ENCODE data around the gene REXO2.

The REXO2 gene

GRCh38 chr11:114442536-114442935, 3.3 kb downstream of the REXO2 start:
- peaks cover 36% of the 10 kb centered on the region for H3K36me3 ChIP-seq (ENCODE audit: insufficient read depth, low read length)

GRCh38 chr11:114447444-114447843, 8.2 kb downstream of the REXO2 start:
- Histone ChIP-seq H3K27me3 (ENCODE audit: control insufficient read depth, insufficient read depth, low read length) (no peaks in the 10 kb centered on the region), H3K9me3 (replicated peaks; ENCODE audit: low read length) (no peaks in the 10 kb centered on the region), H3K4me1 (ENCODE audit: control insufficient read depth, insufficient read depth, low read length) (peaks cover 12% of the 10 kb centered on the region), H3K36me3 (ENCODE audit: insufficient read depth, low read length) (peaks cover 64% of the 10 kb centered on the region), H3K4me3 (ENCODE audit: low read length) (no peak overlapping the region), H3K9ac (ENCODE audit: low read depth, low read length) (no peak overlapping the region), H3K4me2 (ENCODE audit: low read length) (no peak overlapping the region)

More at GRCh38 chr11:114442536-114442935, 3.3 kb downstream of the REXO2 start:
- no peak overlapping the region for H3K4me2 ChIP-seq (ENCODE audit: low read length)
- no peaks in the 10 kb centered on the region for H3K9me3 ChIP-seq (replicated peaks; ENCODE audit: low read length)
- H3K9ac ChIP-seq (ENCODE audit: low read depth, low read length): no peak overlapping the region
- H3K4me3 ChIP-seq (ENCODE audit: low read length): no peak overlapping the region
- H3K4me1 ChIP-seq (ENCODE audit: control insufficient read depth, insufficient read depth, low read length): peaks cover 22% of the 10 kb centered on the region
- H3K27me3 ChIP-seq (ENCODE audit: control insufficient read depth, insufficient read depth, low read length): no peaks in the 10 kb centered on the region

DNA sequence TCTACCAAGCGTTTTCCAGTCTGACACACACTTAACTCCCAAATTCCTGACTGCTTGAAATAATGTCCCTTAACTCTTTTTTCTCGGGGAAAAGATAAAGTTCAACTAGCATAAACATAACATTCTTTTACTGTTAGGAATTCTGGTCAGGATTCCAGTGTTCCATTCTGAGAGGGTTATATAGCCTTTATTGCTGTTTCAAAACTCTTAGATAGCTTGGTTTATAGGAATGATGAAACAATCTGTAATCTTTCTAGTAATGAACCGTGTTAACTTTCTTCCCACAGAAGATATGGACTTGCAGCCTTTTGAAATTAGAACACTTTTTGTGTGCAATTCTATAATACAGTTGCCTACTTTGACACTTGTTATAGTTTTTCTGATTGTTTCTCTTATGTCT, 8.6 kb downstream of the REXO2 start:
- H3K4me3 ChIP-seq (ENCODE audit: low read length): no peak overlapping the region
- H3K4me2 ChIP-seq (ENCODE audit: low read length): no peak overlapping the region
- peaks cover 67% of the 10 kb centered on the region for H3K36me3 ChIP-seq (ENCODE audit: insufficient read depth, low read length)
- H3K4me1 ChIP-seq (ENCODE audit: control insufficient read depth, insufficient read depth, low read length): peaks cover 12% of the 10 kb centered on the region
- H3K9me3 ChIP-seq (replicated peaks; ENCODE audit: low read length): no peaks in the 10 kb centered on the region
- no peak overlapping the region for H3K9ac ChIP-seq (ENCODE audit: low read depth, low read length)
- no peaks in the 10 kb centered on the region for H3K27me3 ChIP-seq (ENCODE audit: control insufficient read depth, insufficient read depth, low read length)

- Histone ChIP-seq H3K4me3 (ENCODE audit: low read length) (no peak overlapping the region), H3K9me3 (replicated peaks; ENCODE audit: low read length) (no peaks in the 10 kb centered on the region), H3K27me3 (ENCODE audit: control insufficient read depth, insufficient read depth, low read length) (no peaks in the 10 kb centered on the region), H3K9ac (ENCODE audit: low read depth, low read length) (no peak overlapping the region), H3K4me1 (ENCODE audit: control insufficient read depth, insufficient read depth, low read length) (peaks cover 12% of the 10 kb centered on the region), H3K36me3 (ENCODE audit: insufficient read depth, low read length) (peaks cover 70% of the 10 kb centered on the region), H3K4me2 (ENCODE audit: low read length) (no peak overlapping the region)
Observed at GRCh38 chr11:114448749-114449482, 9.6 kb downstream of the REXO2 start.

DNA sequence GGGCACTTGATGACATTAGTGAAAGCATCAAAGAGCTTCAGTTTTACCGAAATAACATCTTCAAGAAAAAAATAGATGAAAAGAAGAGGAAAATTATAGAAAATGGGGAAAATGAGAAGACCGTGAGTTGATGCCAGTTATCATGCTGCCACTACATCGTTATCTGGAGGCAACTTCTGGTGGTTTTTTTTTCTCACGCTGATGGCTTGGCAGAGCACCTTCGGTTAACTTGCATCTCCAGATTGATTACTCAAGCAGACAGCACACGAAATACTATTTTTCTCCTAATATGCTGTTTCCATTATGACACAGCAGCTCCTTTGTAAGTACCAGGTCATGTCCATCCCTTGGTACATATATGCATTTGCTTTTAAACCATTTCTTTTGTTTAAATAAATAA, 10.6 kb downstream of the REXO2 start:
- Histone ChIP-seq H3K4me2 (ENCODE audit: low read length) (no peak overlapping the region), H3K9ac (ENCODE audit: low read depth, low read length) (no peak overlapping the region), H3K27me3 (ENCODE audit: control insufficient read depth, insufficient read depth, low read length) (no peaks in the 10 kb centered on the region), H3K4me1 (ENCODE audit: control insufficient read depth, insufficient read depth, low read length) (peaks cover 12% of the 10 kb centered on the region), H3K4me3 (ENCODE audit: low read length) (no peak overlapping the region), H3K9me3 (replicated peaks; ENCODE audit: low read length) (no peaks in the 10 kb centered on the region), H3K36me3 (ENCODE audit: insufficient read depth, low read length) (peaks cover 62% of the 10 kb centered on the region)

DNA sequence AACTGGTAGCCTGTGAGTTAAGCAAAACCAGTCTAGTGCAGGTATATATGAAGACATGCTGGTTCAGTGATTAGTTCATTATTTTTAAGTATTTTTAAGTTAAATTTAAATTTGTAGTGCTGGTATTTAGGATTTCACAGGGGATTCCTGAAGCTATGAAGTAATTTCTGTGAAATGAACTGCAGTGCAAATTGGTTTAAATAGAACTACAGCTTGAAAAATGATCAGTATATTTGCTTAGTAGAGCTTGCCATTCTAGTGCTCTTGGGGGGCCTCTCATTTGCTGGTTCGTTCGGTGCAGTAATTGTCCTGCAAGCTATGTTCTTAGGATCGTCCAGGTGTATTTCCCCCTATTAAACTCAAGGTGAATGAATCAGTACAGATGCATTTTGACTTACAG, 13.1 kb downstream of the REXO2 start:
- Histone ChIP-seq H3K27me3 (ENCODE audit: control insufficient read depth, insufficient read depth, low read length) (no peaks in the 10 kb centered on the region), H3K4me2 (ENCODE audit: low read length) (no peak overlapping the region), H3K36me3 (ENCODE audit: insufficient read depth, low read length) (peaks cover 51% of the 10 kb centered on the region), H3K4me1 (ENCODE audit: control insufficient read depth, insufficient read depth, low read length) (peaks cover 12% of the 10 kb centered on the region), H3K4me3 (ENCODE audit: low read length) (no peak overlapping the region), H3K9ac (ENCODE audit: low read depth, low read length) (no peak overlapping the region), H3K9me3 (replicated peaks; ENCODE audit: low read length) (no peaks in the 10 kb centered on the region)

DNA sequence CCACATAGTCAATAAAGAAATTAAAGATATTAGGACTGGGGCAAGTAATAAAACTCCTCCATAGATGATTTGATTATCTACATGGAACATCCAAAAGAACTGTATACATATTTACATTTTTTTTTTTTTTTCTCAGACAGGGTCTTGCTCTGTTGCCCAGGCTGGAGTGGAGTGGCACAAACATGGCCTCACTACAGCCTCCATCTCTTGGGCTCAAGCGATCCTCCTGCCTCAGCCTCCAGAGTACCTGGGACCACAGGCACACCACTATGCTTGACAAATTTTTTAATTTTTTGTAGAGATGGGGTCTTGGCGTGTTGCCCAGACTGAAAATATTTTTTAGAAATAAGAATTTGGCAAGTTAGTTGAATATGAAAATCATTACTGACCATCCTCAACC, 24.7 kb downstream of the REXO2 start:
- H3K9me3 ChIP-seq (replicated peaks; ENCODE audit: low read length): no peaks in the 10 kb centered on the region
- no peaks in the 10 kb centered on the region for H3K27me3 ChIP-seq (ENCODE audit: control insufficient read depth, insufficient read depth, low read length)
- no peak overlapping the region for H3K4me3 ChIP-seq (ENCODE audit: low read length)
- no peak overlapping the region for H3K9ac ChIP-seq (ENCODE audit: low read depth, low read length)
- H3K36me3 ChIP-seq (ENCODE audit: insufficient read depth, low read length): no peaks in the 10 kb centered on the region
- H3K4me1 ChIP-seq (ENCODE audit: control insufficient read depth, insufficient read depth, low read length): no peaks in the 10 kb centered on the region
- H3K4me2 ChIP-seq (ENCODE audit: low read length): no peak overlapping the region

- no peak overlapping the region for H3K4me2 ChIP-seq (ENCODE audit: low read length)
- H3K9ac ChIP-seq (ENCODE audit: low read depth, low read length): no peak overlapping the region
- no peaks in the 10 kb centered on the region for H3K36me3 ChIP-seq (ENCODE audit: insufficient read depth, low read length)
- no peaks in the 10 kb centered on the region for H3K9me3 ChIP-seq (replicated peaks; ENCODE audit: low read length)
- no peak overlapping the region for H3K4me3 ChIP-seq (ENCODE audit: low read length)
- H3K4me1 ChIP-seq (ENCODE audit: control insufficient read depth, insufficient read depth, low read length): no peaks in the 10 kb centered on the region
- no peaks in the 10 kb centered on the region for H3K27me3 ChIP-seq (ENCODE audit: control insufficient read depth, insufficient read depth, low read length)
Observed at GRCh38 chr11:114466742-114467141, 27.5 kb downstream of the REXO2 start.

DNA sequence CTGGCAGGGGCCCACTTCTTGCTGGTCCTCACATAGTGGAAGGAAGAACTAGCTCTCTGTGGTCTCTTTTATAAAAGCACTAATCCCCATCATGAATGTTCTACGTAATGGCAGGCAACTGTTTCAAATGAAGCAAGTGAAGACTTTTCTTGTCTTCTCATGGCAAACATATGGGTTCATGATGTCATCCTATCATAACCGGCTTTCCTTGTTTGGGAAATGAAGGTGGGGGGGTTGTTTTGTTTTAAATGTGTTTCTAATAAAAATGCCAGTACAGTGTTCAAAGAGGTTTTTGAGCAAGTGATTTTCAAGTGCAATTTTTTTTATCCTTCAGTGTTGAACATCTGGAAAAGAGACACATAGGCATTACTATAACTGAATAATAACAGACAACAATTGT, 33.4 kb downstream of the REXO2 start:
- no peaks in the 10 kb centered on the region for H3K36me3 ChIP-seq (ENCODE audit: insufficient read depth, low read length)
- no peak overlapping the region for H3K9ac ChIP-seq (ENCODE audit: low read depth, low read length)
- H3K4me1 ChIP-seq (ENCODE audit: control insufficient read depth, insufficient read depth, low read length): no peaks in the 10 kb centered on the region
- H3K4me2 ChIP-seq (ENCODE audit: low read length): no peak overlapping the region
- H3K9me3 ChIP-seq (replicated peaks; ENCODE audit: low read length): no peaks in the 10 kb centered on the region
- no peaks in the 10 kb centered on the region for H3K27me3 ChIP-seq (ENCODE audit: control insufficient read depth, insufficient read depth, low read length)
- no peak overlapping the region for H3K4me3 ChIP-seq (ENCODE audit: low read length)

- H3K36me3 ChIP-seq (ENCODE audit: insufficient read depth, low read length): no peaks in the 10 kb centered on the region
- no peaks in the 10 kb centered on the region for H3K9me3 ChIP-seq (replicated peaks; ENCODE audit: low read length)
- no peak overlapping the region for H3K9ac ChIP-seq (ENCODE audit: low read depth, low read length)
- no peaks in the 10 kb centered on the region for H3K27me3 ChIP-seq (ENCODE audit: control insufficient read depth, insufficient read depth, low read length)
- peaks cover 7% of the 10 kb centered on the region for H3K4me1 ChIP-seq (ENCODE audit: control insufficient read depth, insufficient read depth, low read length)
- H3K4me2 ChIP-seq (ENCODE audit: low read length): no peak overlapping the region
- no peak overlapping the region for H3K4me3 ChIP-seq (ENCODE audit: low read length)
Observed at GRCh38 chr11:114478001-114478410, 38.7 kb downstream of the REXO2 start.

- Histone ChIP-seq H3K9ac (ENCODE audit: low read depth, low read length) (no peak overlapping the region), H3K36me3 (ENCODE audit: insufficient read depth, low read length) (no peaks in the 10 kb centered on the region), H3K27me3 (ENCODE audit: control insufficient read depth, insufficient read depth, low read length) (no peaks in the 10 kb centered on the region), H3K4me2 (ENCODE audit: low read length) (no peak overlapping the region), H3K4me1 (ENCODE audit: control insufficient read depth, insufficient read depth, low read length) (peaks cover 7% of the 10 kb centered on the region), H3K9me3 (replicated peaks; ENCODE audit: low read length) (no peaks in the 10 kb centered on the region), H3K4me3 (ENCODE audit: low read length) (no peak overlapping the region)
Observed at GRCh38 chr11:114478768-114479167, 39.5 kb downstream of the REXO2 start.

DNA sequence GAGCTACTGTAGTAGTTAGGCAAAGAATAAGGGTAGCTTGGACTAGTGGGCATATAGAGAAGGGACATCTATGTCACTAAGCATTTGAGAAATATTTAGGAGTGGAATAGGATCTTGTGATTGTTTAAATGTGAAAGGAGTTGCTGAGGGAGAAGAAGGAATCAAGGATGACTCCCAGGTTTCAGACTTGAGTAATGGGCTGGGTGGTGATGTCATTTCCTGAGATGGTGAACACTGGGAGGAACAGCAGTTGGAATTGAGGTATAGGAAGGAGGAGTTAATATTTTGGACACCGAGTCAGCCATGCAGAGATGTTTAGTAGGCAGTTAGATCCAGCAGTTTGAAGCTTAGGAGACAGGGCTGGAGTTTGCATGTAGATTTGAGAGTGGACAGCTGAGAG, 40.1 kb downstream of the REXO2 start:
- H3K36me3 ChIP-seq (ENCODE audit: insufficient read depth, low read length): no peaks in the 10 kb centered on the region
- no peak overlapping the region for H3K9ac ChIP-seq (ENCODE audit: low read depth, low read length)
- H3K4me1 ChIP-seq (ENCODE audit: control insufficient read depth, insufficient read depth, low read length): peaks cover 7% of the 10 kb centered on the region
- no peaks in the 10 kb centered on the region for H3K9me3 ChIP-seq (replicated peaks; ENCODE audit: low read length)
- H3K4me2 ChIP-seq (ENCODE audit: low read length): no peak overlapping the region
- no peaks in the 10 kb centered on the region for H3K27me3 ChIP-seq (ENCODE audit: control insufficient read depth, insufficient read depth, low read length)
- no peak overlapping the region for H3K4me3 ChIP-seq (ENCODE audit: low read length)
